ENCODE measurements around the gene HS3ST4. TPM values are rescaled to one million over a fixed set of nuclear protein-coding genes. Genes with fewer than 3 reads are reported as not detected.

The HS3ST4 gene
- total RNA-seq: not detected

- Mint-ChIP-seq H3K27me3 (ENCODE audit: low read depth) (peaks cover 59% of the 10 kb centered on the region), H3K27ac (no peak within 1 kb of the TSS), H3K36me3 (ENCODE audit: insufficient read depth in 2 of 2) (no peaks in the 10 kb centered on the region), H3K4me3 (peak within 1 kb of the TSS; percentile 12 to 70), H3K9me3 (no peaks in the 10 kb centered on the region), H3K4me1 (ENCODE audit: low read depth) (peaks cover 6% of the 10 kb centered on the region)
- DNase-seq: no peak
- ATAC-seq (replicated peaks in 1 of 2): no peak
Measured at GRCh38 chr16:25691519-25692091, at the start of gene HS3ST4. TSS of gene HS3ST4 (plus strand) at chr16:25691959.

- no peak overlapping the region for H3K27ac Mint-ChIP-seq
- H3K4me3 Mint-ChIP-seq: no peak overlapping the region
- H3K36me3 Mint-ChIP-seq (ENCODE audit: insufficient read depth in 2 of 2): peaks cover 0 to 1% of the 10 kb centered on the region in 2 donors
- peaks cover 2 to 10% of the 10 kb centered on the region in 2 donors for H3K9me3 Mint-ChIP-seq
- ATAC-seq (replicated peaks in 1 of 2) (no peak), DNase-seq (no peak)
- no peaks in the 10 kb centered on the region for H3K4me1 Mint-ChIP-seq (ENCODE audit: low read depth)
- H3K27me3 Mint-ChIP-seq (ENCODE audit: low read depth): peaks cover 5% of the 10 kb centered on the region
Measured at GRCh38 chr16:25643633-25644032, 48.1 kb upstream of the HS3ST4 start.

GRCh38 chr16:25656639-25657038 is 35.1 kb upstream of the HS3ST4 start:
- Mint-ChIP-seq H3K36me3 (ENCODE audit: insufficient read depth in 2 of 2) (no peaks in the 10 kb centered on the region), H3K27me3 (ENCODE audit: low read depth) (peaks cover 12% of the 10 kb centered on the region), H3K27ac (no peak overlapping the region), H3K4me1 (ENCODE audit: low read depth) (no peaks in the 10 kb centered on the region), H3K9me3 (peaks cover 2 to 4% of the 10 kb centered on the region in 2 donors), H3K4me3 (no peak overlapping the region)
- DNase-seq (no peak), ATAC-seq (replicated peaks in 1 of 2) (no peak)

GRCh38 chr16:25676820-25677219 is 14.9 kb upstream of the HS3ST4 start:
- H3K27me3 Mint-ChIP-seq (ENCODE audit: low read depth): no peaks in the 10 kb centered on the region
- no peaks in the 10 kb centered on the region for H3K9me3 Mint-ChIP-seq

GRCh38 chr16:25679511-25679910 is 12.2 kb upstream of the HS3ST4 start:
- no peak overlapping the region for H3K27ac Mint-ChIP-seq
- H3K27me3 Mint-ChIP-seq (ENCODE audit: low read depth): no peaks in the 10 kb centered on the region
- H3K4me3 Mint-ChIP-seq: no peak overlapping the region
- H3K36me3 Mint-ChIP-seq (ENCODE audit: insufficient read depth in 2 of 2): no peaks in the 10 kb centered on the region
- DNase-seq: no peak
- H3K9me3 Mint-ChIP-seq: no peaks in the 10 kb centered on the region
- ATAC-seq (replicated peaks in 1 of 2): no peak
- H3K4me1 Mint-ChIP-seq (ENCODE audit: low read depth): no peaks in the 10 kb centered on the region

More at GRCh38 chr16:25676820-25677219, 14.9 kb upstream of the HS3ST4 start:
- H3K4me3 Mint-ChIP-seq: no peak overlapping the region
- ATAC-seq (replicated peaks in 1 of 2): no peak
- H3K4me1 Mint-ChIP-seq (ENCODE audit: low read depth): no peaks in the 10 kb centered on the region
- H3K27ac Mint-ChIP-seq: no peak overlapping the region
- DNase-seq: no peak
- no peaks in the 10 kb centered on the region for H3K36me3 Mint-ChIP-seq (ENCODE audit: insufficient read depth in 2 of 2)

GRCh38 chr16:25689137-25689836 is 2.5 kb upstream of the HS3ST4 start:
- Mint-ChIP-seq H3K36me3 (ENCODE audit: insufficient read depth in 2 of 2) (no peaks in the 10 kb centered on the region), H3K9me3 (no peaks in the 10 kb centered on the region), H3K4me1 (ENCODE audit: low read depth) (peaks cover 6% of the 10 kb centered on the region), H3K27me3 (ENCODE audit: low read depth) (peaks cover 36% of the 10 kb centered on the region), H3K27ac (no peak overlapping the region), H3K4me3 (no peak overlapping the region)
- DNase-seq: no peak
- ATAC-seq (replicated peaks in 1 of 2): no peak

- Mint-ChIP-seq H3K4me1 (ENCODE audit: low read depth) (peaks cover 6% of the 10 kb centered on the region), H3K27ac (no peak overlapping the region), H3K4me3 (peak overlapping the region in 1 of 2 donors; percentile 70), H3K36me3 (ENCODE audit: insufficient read depth in 2 of 2) (no peaks in the 10 kb centered on the region), H3K27me3 (ENCODE audit: low read depth) (peaks cover 49% of the 10 kb centered on the region), H3K9me3 (no peaks in the 10 kb centered on the region)
- ATAC-seq (replicated peaks in 1 of 2): no peak
- DNase-seq: no peak
Measured at GRCh38 chr16:25690552-25691143, 1.1 kb upstream of the HS3ST4 start.

- no peak for ATAC-seq (replicated peaks in 1 of 2)
Measured at GRCh38 chr16:25692351-25692741, 587 bp downstream of the HS3ST4 start.

GRCh38 chr16:25692742-25693508 is 1.2 kb downstream of the HS3ST4 start:
- Mint-ChIP-seq H3K36me3 (ENCODE audit: insufficient read depth in 2 of 2) (no peaks in the 10 kb centered on the region), H3K4me1 (ENCODE audit: low read depth) (peaks cover 6% of the 10 kb centered on the region), H3K4me3 (peak overlapping the region in 1 of 2 donors; percentile 29), H3K9me3 (no peaks in the 10 kb centered on the region), H3K27ac (no peak overlapping the region), H3K27me3 (ENCODE audit: low read depth) (peaks cover 64% of the 10 kb centered on the region)
- ATAC-seq (replicated peaks in 1 of 2): no peak
- no peak for DNase-seq

More at GRCh38 chr16:25692351-25692741, 587 bp downstream of the HS3ST4 start:
- H3K27ac Mint-ChIP-seq: no peak overlapping the region
- no peaks in the 10 kb centered on the region for H3K9me3 Mint-ChIP-seq
- H3K4me3 Mint-ChIP-seq: no peak overlapping the region
- DNase-seq: no peak
- H3K36me3 Mint-ChIP-seq (ENCODE audit: insufficient read depth in 2 of 2): no peaks in the 10 kb centered on the region
- peaks cover 6% of the 10 kb centered on the region for H3K4me1 Mint-ChIP-seq (ENCODE audit: low read depth)
- H3K27me3 Mint-ChIP-seq (ENCODE audit: low read depth): peaks cover 62% of the 10 kb centered on the region

GRCh38 chr16:25693631-25694030 is 1.9 kb downstream of the HS3ST4 start:
- H3K36me3 Mint-ChIP-seq (ENCODE audit: insufficient read depth in 2 of 2): no peaks in the 10 kb centered on the region
- H3K9me3 Mint-ChIP-seq: no peaks in the 10 kb centered on the region
- peaks cover 63% of the 10 kb centered on the region for H3K27me3 Mint-ChIP-seq (ENCODE audit: low read depth)
- no peak overlapping the region for H3K27ac Mint-ChIP-seq
- no peak for DNase-seq
- H3K4me1 Mint-ChIP-seq (ENCODE audit: low read depth): peaks cover 6% of the 10 kb centered on the region
- H3K4me3 Mint-ChIP-seq: peak overlapping the region in 1 of 2 donors; percentile 21
- ATAC-seq (replicated peaks in 1 of 2): no peak

- no peak for DNase-seq
- no peak for ATAC-seq (replicated peaks in 1 of 2)
- Mint-ChIP-seq H3K4me3 (no peak overlapping the region), H3K4me1 (ENCODE audit: low read depth) (no peaks in the 10 kb centered on the region), H3K27me3 (ENCODE audit: low read depth) (peaks cover 42% of the 10 kb centered on the region), H3K27ac (no peak overlapping the region), H3K9me3 (peaks cover 0 to 3% of the 10 kb centered on the region in 2 donors), H3K36me3 (ENCODE audit: insufficient read depth in 2 of 2) (no peaks in the 10 kb centered on the region)
Measured at GRCh38 chr16:25699069-25699468, 7.3 kb downstream of the HS3ST4 start.

- no peak overlapping the region for H3K4me3 Mint-ChIP-seq
- no peaks in the 10 kb centered on the region for H3K36me3 Mint-ChIP-seq (ENCODE audit: insufficient read depth in 2 of 2)
- DNase-seq: no peak
- no peaks in the 10 kb centered on the region for H3K4me1 Mint-ChIP-seq (ENCODE audit: low read depth)
- peaks cover 27% of the 10 kb centered on the region for H3K27me3 Mint-ChIP-seq (ENCODE audit: low read depth)
- peaks cover 0 to 3% of the 10 kb centered on the region in 2 donors for H3K9me3 Mint-ChIP-seq
- no peak for ATAC-seq (replicated peaks in 1 of 2)
- H3K27ac Mint-ChIP-seq: no peak overlapping the region
Measured at GRCh38 chr16:25700547-25700946, 8.8 kb downstream of the HS3ST4 start.

- Mint-ChIP-seq H3K27ac (no peak overlapping the region), H3K27me3 (ENCODE audit: low read depth) (no peaks in the 10 kb centered on the region), H3K9me3 (no peaks in the 10 kb centered on the region), H3K4me1 (ENCODE audit: low read depth) (no peaks in the 10 kb centered on the region), H3K4me3 (no peak overlapping the region), H3K36me3 (ENCODE audit: insufficient read depth in 2 of 2) (no peaks in the 10 kb centered on the region)
- no peak for ATAC-seq (replicated peaks in 1 of 2)
- DNase-seq: no peak
Measured at GRCh38 chr16:25707553-25707952, 15.8 kb downstream of the HS3ST4 start.
